Osteoblast (primary cell): ENCODE measurements around the gene CD151. TPM values are rescaled to one million over a fixed set of nuclear protein-coding genes. Genes with fewer than 3 reads are reported as not detected.
A peak's percentile ranks its signal among the peaks of the same experiment; 100 is the strongest.

ENCODE experiments used
- DNase-seq: peaks from one replicate; pipeline ENCODE4 v3.0.0; 2011; ENCODE audit warnings: low spot score, mixed read lengths; ENCODE audit not compliant: insufficient read length; ENCODE audit errors: missing footprints
- H2AFZ ChIP-seq: 2 replicates; pipeline ENCODE4 v1.6.0; 2011; ENCODE audit warnings: mild to moderate bottlenecking, low read length
- H3K27ac ChIP-seq: 2 replicates; pipeline ENCODE4 v1.5.1; 2011; ENCODE audit warnings: mild to moderate bottlenecking, low read depth, low read length, moderate library complexity
- H3K27me3 ChIP-seq: 2 replicates; pipeline ENCODE4 v1.6.0; 2012; ENCODE audit warnings: mild to moderate bottlenecking, control low read depth, inconsistent platforms, low read length, moderate library complexity; ENCODE audit not compliant: insufficient read depth
- H3K36me3 ChIP-seq: 2 replicates; pipeline ENCODE4 v1.5.1; 2011; ENCODE audit warnings: mild to moderate bottlenecking, low read length, control low read depth, moderate library complexity; ENCODE audit not compliant: insufficient read depth
- H3K4me1 ChIP-seq: 2 replicates; pipeline ENCODE4 v1.5.1; 2011; ENCODE audit warnings: mild to moderate bottlenecking, low read length, control low read depth, moderate library complexity; ENCODE audit not compliant: insufficient read depth
- H3K4me2 ChIP-seq: 2 replicates; pipeline ENCODE4 v1.6.0; 2011; ENCODE audit warnings: mild to moderate bottlenecking, low read length; ENCODE audit not compliant: insufficient read depth
- H3K4me3 ChIP-seq: fragments of 200-600 bp; sonication (generic); 3 replicates; pipeline ENCODE4 v1.5.1; 2012; ENCODE audit warnings: mild to moderate bottlenecking, low read length, inconsistent platforms; ENCODE audit not compliant: insufficient read depth
- H3K79me2 ChIP-seq: 2 replicates; pipeline ENCODE4 v1.6.0; 2012; ENCODE audit warnings: mild to moderate bottlenecking, low read length, control low read depth, inconsistent platforms; ENCODE audit not compliant: insufficient read depth
- H3K9me3 ChIP-seq: 2 replicates; pipeline ENCODE4 v1.5.1; 2011; ENCODE audit warnings: low read depth, low read length, control low read depth
- H4K20me1 ChIP-seq: 2 replicates; pipeline ENCODE4 v1.6.0; 2012; ENCODE audit warnings: mild to moderate bottlenecking, low read length, control low read depth; ENCODE audit not compliant: insufficient read depth
- total RNA-seq: library from RNA; depleted of rRNA; stranded (reverse); fragments of >200 nt; gene quantifications from 2 replicates; pipeline ENCODE4 v1.2.3, GENCODE V29; 2012
- TF ChIP-seq, protein P1 (sequence below): IDR thresholded peaks from 2 replicates; pipeline ENCODE4 v1.5.1; 2011; ENCODE audit warnings: mild to moderate bottlenecking, low read depth, low read length, moderate library complexity; ENCODE audit errors: extremely low read depth

CD151 gene
- total RNA-seq, 1 donor = 416 TPM

DNA sequence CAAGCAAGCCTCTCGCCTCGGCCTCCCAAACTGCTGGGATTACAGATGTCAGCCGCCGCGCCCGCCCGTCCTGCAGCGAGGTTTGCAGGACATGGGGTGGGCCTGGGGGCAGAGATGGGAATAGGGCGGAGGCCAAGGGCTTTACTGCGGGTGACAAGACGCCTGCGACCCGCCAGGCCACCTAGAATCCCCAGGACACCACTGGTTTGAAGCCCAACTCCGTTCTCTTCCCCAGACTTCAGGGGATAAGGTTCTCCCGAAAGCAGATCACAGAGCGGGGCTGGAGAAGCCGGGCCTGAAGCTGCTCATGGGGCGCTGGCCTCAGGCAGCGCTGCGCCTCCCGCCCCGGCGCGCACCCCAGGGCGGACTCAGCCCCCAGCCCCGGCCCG, 9.2 kb downstream of the CD151 start:
- H3K4me1 ChIP-seq = peaks cover 33% of the 10 kb centered on the region
- H3K4me3 ChIP-seq = peak overlapping the region; percentile 97
- no peaks in the 10 kb centered on the region for H3K27me3 ChIP-seq
- no peak overlapping the region for H2AFZ ChIP-seq
- TF ChIP-seq, protein P1, sequence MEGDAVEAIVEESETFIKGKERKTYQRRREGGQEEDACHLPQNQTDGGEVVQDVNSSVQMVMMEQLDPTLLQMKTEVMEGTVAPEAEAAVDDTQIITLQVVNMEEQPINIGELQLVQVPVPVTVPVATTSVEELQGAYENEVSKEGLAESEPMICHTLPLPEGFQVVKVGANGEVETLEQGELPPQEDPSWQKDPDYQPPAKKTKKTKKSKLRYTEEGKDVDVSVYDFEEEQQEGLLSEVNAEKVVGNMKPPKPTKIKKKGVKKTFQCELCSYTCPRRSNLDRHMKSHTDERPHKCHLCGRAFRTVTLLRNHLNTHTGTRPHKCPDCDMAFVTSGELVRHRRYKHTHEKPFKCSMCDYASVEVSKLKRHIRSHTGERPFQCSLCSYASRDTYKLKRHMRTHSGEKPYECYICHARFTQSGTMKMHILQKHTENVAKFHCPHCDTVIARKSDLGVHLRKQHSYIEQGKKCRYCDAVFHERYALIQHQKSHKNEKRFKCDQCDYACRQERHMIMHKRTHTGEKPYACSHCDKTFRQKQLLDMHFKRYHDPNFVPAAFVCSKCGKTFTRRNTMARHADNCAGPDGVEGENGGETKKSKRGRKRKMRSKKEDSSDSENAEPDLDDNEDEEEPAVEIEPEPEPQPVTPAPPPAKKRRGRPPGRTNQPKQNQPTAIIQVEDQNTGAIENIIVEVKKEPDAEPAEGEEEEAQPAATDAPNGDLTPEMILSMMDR = no peak
- H3K4me2 ChIP-seq = peak overlapping the region; percentile 96
- no peaks in the 10 kb centered on the region for H3K9me3 ChIP-seq
- peaks cover 49% of the 10 kb centered on the region for H4K20me1 ChIP-seq
- peaks cover 42% of the 10 kb centered on the region for H3K36me3 ChIP-seq
- H3K27ac ChIP-seq = peak overlapping the region; percentile 85
- no peak for DNase-seq
- H3K79me2 ChIP-seq = peaks cover 84% of the 10 kb centered on the region

DNA sequence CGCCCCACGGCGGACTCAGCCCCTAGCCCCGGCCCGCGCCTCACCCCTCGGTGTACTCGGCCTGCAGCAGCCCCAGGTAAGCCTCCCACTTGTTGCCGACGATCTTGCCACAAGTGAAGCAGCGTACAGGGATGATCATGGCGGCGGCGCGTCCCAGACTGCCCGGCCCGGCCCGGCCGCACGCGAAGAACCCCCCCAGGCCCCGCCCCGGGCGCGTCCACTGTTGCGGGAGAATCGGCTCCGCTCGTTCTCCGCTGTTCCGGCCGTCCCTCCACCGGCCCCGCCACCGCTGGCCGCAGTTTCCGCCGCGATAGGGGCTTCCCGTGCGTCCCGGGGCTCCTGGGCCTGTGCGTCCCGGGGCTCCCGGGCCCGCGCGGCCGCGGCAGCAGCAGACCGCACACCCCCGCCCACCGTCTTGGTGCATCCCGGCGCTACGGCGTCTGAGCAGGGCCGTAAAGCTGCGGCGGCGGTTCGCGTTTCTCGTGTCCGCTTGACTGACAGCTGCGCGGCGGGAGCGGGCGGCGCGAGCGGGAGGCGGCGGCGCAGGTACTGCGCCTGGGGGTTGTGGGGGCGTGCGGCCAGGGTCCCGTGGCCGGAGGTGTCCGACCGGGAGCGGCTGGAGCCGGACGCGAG, 9.7 kb downstream of the CD151 start, which contains the start of the genes POLR2L and TSPAN4:
TSS of gene POLR2L (minus strand) at position 160 of the 633 bp plus-strand sequence. CDS start at position 139, 21 bp downstream.
TSS of gene TSPAN4 (plus strand) at position 483 of the 633 bp plus-strand sequence. CDS start 7,453 bp downstream, outside the sequence.
- H3K9me3 ChIP-seq = no peaks in the 10 kb centered on the region
- H3K27me3 ChIP-seq = no peaks in the 10 kb centered on the region
- H3K4me2 ChIP-seq = peak within 1 kb of the TSS; percentile 96
- H4K20me1 ChIP-seq = peaks cover 47% of the 10 kb centered on the region
- peaks cover 33% of the 10 kb centered on the region for H3K4me1 ChIP-seq
- peak; percentile 99 for DNase-seq
- peak within 1 kb of the TSS; percentile 97 for H3K4me3 ChIP-seq
- H3K79me2 ChIP-seq = peaks cover 83% of the 10 kb centered on the region
- peaks cover 37% of the 10 kb centered on the region for H3K36me3 ChIP-seq
- peak within 1 kb of the TSS; percentile 88 for H3K27ac ChIP-seq
- TF ChIP-seq, protein P1 = no peak
- H2AFZ ChIP-seq = no peak within 1 kb of the TSS

- Histone ChIP-seq H3K4me1 (peaks cover 33% of the 10 kb centered on the region), H4K20me1 (peaks cover 49% of the 10 kb centered on the region), H3K4me2 (peak overlapping the region; percentile 96), H3K9me3 (no peaks in the 10 kb centered on the region), H3K27me3 (no peaks in the 10 kb centered on the region), H2AFZ (no peak overlapping the region), H3K27ac (peak overlapping the region; percentile 88), H3K4me3 (peak overlapping the region; percentile 97), H3K79me2 (peaks cover 84% of the 10 kb centered on the region), H3K36me3 (peaks cover 31% of the 10 kb centered on the region)
- TF ChIP-seq, protein P1 = no peak
- no peak for DNase-seq
Observed at GRCh38 chr11:843086-843734, 10.5 kb downstream of the CD151 start.
